Measurements from ENCODE around the gene PTGES3L. TPM values are rescaled to one million over a fixed set of nuclear protein-coding genes. Genes with fewer than 3 reads are reported as not detected.

PTGES3L gene
- total and polyA plus RNA-seq, 2 of the 13 experiments (the other 11 are each of a cell fraction or from before 2014, with no cell fraction given) = 1.2 to 2.9 TPM

DNA sequence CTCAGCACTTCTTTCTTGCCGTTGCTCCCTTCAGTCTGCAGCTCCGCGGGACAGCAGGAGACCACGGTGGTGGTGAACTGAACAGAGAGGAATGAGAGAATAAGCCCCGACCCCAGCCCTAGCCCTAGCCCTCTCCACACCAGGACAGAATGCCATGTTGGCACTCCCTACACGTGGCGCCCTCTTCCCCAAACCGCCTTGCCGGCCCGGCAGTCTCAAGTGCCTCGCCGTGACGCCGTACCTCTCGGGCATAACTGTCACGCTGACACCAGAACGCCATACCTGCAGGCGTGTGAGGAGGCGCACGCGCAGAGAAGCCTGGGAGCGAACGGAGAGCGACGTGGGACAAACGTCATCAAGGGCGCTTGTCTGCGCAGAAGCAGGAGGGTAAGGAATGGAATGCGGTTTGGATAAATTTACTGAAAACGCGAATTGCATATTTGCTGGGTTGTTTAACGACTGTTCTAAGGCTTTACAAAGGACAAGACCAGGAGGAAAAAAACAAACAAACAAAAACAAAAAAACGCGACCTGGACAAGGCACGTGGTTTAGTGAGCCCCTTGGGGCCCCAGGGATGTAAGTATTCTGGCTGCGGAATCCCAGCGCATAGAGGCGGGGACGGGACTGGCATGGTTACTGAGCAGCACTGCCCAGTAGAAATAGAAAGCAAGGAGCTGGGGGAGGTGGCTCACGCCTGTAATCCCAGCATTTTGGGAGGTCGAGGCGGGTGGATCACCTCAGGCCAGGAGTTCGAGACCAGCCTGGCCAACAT is 15.5 kb downstream of the PTGES3L start, which contains the start of gene AARSD1 (continued):
- TF ChIP-seq, protein P1, sequence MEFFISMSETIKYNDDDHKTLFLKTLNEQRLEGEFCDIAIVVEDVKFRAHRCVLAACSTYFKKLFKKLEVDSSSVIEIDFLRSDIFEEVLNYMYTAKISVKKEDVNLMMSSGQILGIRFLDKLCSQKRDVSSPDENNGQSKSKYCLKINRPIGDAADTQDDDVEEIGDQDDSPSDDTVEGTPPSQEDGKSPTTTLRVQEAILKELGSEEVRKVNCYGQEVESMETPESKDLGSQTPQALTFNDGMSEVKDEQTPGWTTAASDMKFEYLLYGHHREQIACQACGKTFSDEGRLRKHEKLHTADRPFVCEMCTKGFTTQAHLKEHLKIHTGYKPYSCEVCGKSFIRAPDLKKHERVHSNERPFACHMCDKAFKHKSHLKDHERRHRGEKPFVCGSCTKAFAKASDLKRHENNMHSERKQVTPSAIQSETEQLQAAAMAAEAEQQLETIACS (CRISPR knock-in tag; IDR thresholded peaks at IDR 0.05) = no peak
- TF ChIP-seq HNF4A (CRISPR knock-in tag; IDR thresholded peaks at IDR 0.05) = no peak
- TF ChIP-seq HMG20B (CRISPR knock-in tag; conservative IDR thresholded peaks at IDR 0.05) = no peak
- TF ChIP-seq, protein P2, sequence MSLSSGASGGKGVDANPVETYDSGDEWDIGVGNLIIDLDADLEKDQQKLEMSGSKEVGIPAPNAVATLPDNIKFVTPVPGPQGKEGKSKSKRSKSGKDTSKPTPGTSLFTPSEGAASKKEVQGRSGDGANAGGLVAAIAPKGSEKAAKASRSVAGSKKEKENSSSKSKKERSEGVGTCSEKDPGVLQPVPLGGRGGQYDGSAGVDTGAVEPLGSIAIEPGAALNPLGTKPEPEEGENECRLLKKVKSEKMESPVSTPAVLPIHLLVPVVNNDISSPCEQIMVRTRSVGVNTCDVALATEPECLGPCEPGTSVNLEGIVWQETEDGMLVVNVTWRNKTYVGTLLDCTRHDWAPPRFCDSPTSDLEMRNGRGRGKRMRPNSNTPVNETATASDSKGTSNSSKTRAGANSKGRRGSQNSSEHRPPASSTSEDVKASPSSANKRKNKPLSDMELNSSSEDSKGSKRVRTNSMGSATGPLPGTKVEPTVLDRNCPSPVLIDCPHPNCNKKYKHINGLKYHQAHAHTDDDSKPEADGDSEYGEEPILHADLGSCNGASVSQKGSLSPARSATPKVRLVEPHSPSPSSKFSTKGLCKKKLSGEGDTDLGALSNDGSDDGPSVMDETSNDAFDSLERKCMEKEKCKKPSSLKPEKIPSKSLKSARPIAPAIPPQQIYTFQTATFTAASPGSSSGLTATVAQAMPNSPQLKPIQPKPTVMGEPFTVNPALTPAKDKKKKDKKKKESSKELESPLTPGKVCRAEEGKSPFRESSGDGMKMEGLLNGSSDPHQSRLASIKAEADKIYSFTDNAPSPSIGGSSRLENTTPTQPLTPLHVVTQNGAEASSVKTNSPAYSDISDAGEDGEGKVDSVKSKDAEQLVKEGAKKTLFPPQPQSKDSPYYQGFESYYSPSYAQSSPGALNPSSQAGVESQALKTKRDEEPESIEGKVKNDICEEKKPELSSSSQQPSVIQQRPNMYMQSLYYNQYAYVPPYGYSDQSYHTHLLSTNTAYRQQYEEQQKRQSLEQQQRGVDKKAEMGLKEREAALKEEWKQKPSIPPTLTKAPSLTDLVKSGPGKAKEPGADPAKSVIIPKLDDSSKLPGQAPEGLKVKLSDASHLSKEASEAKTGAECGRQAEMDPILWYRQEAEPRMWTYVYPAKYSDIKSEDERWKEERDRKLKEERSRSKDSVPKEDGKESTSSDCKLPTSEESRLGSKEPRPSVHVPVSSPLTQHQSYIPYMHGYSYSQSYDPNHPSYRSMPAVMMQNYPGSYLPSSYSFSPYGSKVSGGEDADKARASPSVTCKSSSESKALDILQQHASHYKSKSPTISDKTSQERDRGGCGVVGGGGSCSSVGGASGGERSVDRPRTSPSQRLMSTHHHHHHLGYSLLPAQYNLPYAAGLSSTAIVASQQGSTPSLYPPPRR (CRISPR knock-in tag; IDR thresholded peaks at IDR 0.05; ENCODE audit: borderline replicate concordance) = no peak
- TF ChIP-seq ZNF629 (CRISPR knock-in tag; conservative IDR thresholded peaks at IDR 0.05) = no peak
- TF ChIP-seq, protein P3, sequence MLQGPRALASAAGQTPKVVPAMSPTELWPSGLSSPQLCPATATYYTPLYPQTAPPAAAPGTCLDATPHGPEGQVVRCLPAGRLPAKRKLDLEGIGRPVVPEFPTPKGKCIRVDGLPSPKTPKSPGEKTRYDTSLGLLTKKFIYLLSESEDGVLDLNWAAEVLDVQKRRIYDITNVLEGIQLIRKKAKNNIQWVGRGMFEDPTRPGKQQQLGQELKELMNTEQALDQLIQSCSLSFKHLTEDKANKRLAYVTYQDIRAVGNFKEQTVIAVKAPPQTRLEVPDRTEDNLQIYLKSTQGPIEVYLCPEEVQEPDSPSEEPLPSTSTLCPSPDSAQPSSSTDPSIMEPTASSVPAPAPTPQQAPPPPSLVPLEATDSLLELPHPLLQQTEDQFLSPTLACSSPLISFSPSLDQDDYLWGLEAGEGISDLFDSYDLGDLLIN (CRISPR knock-in tag; IDR thresholded peaks at IDR 0.05; ENCODE audit: borderline replicate concordance) = no peak
- TF ChIP-seq, protein P4, sequence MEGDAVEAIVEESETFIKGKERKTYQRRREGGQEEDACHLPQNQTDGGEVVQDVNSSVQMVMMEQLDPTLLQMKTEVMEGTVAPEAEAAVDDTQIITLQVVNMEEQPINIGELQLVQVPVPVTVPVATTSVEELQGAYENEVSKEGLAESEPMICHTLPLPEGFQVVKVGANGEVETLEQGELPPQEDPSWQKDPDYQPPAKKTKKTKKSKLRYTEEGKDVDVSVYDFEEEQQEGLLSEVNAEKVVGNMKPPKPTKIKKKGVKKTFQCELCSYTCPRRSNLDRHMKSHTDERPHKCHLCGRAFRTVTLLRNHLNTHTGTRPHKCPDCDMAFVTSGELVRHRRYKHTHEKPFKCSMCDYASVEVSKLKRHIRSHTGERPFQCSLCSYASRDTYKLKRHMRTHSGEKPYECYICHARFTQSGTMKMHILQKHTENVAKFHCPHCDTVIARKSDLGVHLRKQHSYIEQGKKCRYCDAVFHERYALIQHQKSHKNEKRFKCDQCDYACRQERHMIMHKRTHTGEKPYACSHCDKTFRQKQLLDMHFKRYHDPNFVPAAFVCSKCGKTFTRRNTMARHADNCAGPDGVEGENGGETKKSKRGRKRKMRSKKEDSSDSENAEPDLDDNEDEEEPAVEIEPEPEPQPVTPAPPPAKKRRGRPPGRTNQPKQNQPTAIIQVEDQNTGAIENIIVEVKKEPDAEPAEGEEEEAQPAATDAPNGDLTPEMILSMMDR (CRISPR knock-in tag; IDR thresholded peaks at IDR 0.05) = 0 out of 2 replicates have a peak, but pooled peaks have one; percentile 14
- TF ChIP-seq RBFOX2 (IDR thresholded peaks at IDR 0.05; ENCODE audit: low read depth, low read length) = peak; percentile 65
- TF ChIP-seq ZNF749 (CRISPR knock-in tag; IDR thresholded peaks at IDR 0.05; ENCODE audit: borderline replicate concordance) = peak; percentile 56; the same call in 1 of the 2 replicates
- TF ChIP-seq, protein P5, sequence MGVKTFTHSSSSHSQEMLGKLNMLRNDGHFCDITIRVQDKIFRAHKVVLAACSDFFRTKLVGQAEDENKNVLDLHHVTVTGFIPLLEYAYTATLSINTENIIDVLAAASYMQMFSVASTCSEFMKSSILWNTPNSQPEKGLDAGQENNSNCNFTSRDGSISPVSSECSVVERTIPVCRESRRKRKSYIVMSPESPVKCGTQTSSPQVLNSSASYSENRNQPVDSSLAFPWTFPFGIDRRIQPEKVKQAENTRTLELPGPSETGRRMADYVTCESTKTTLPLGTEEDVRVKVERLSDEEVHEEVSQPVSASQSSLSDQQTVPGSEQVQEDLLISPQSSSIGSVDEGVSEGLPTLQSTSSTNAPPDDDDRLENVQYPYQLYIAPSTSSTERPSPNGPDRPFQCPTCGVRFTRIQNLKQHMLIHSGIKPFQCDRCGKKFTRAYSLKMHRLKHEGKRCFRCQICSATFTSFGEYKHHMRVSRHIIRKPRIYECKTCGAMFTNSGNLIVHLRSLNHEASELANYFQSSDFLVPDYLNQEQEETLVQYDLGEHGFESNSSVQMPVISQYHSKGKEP (CRISPR knock-in tag; IDR thresholded peaks at IDR 0.05) = no peak
- TF ChIP-seq ZSCAN30 (CRISPR knock-in tag; IDR thresholded peaks at IDR 0.05) = no peak
- TF ChIP-seq EHMT2 (IDR thresholded peaks at IDR 0.05; ENCODE audit: borderline replicate concordance, low read depth, low read length) = no peak
- TF ChIP-seq PAX8 (CRISPR knock-in tag; IDR thresholded peaks at IDR 0.05; ENCODE audit: borderline replicate concordance) = 0 out of 2 replicates have a peak, but pooled peaks have one; percentile 71
- TF ChIP-seq, protein P6, sequence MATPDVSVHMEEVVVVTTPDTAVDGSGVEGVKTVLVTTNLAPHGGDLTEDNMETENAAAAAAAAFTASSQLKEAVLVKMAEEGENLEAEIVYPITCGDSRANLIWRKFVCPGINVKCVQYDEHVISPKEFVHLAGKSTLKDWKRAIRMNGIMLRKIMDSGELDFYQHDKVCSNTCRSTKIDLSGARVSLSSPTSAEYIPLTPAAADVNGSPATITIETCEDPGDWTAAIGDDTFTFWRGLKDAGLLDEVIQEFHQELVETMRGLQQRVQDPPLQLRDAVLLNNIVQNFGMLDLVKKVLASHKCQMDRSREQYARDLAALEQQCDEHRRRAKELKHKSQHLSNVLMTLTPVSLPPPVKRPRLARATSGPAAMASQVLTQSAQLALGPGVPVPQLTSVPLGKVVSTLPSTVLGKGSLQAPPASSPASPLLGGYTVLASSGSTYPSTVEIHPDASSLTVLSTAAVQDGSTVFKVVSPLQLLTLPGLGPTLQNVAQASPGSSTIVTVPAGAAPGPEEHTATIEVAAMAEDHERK (CRISPR knock-in tag; IDR thresholded peaks at IDR 0.05; ENCODE audit: low read depth) = peak; percentile 66; the same call in 1 of the 2 replicates
- TF ChIP-seq MAFK (conservative IDR thresholded peaks at IDR 0.05 in 1 of 2, IDR thresholded peaks at IDR 0.05 in 1 of 2; ENCODE audit: low read length in 2 of 2) = no peak

Measured in HepG2 (cell line).